H1 (cell line): ENCODE results near the gene GLCE. TPM values are rescaled to one million over a fixed set of nuclear protein-coding genes. Genes with fewer than 3 reads are reported as not detected.

ENCODE experiments used
- CTCF ChIA-PET: fragments of 300-600 bp; sonication (Branson Sonifier 250); formaldehyde crosslinking; loops from one replicate; lab custom pipeline; 2021; ENCODE audit not compliant: partially characterized antibody; lab: Charles Lee
- POLR2A ChIA-PET: fragments of 300-600 bp; sonication (Branson Sonifier 250); formaldehyde crosslinking; loops from one replicate; lab custom pipeline; 2021; ENCODE audit warnings: inconsistent platforms; ENCODE audit not compliant: partially characterized antibody; lab: Charles Lee
- DNase-seq, 2 experiments: peaks; one replicate each; pipeline versions ENCODE4 v3.0.0 to v3.0.0-alpha.2; 2010 to 2022; ENCODE audit warnings: low spot score in 2 of 2, low read depth in 1 of 2, mixed read lengths in 1 of 2
- FAIRE-seq: peaks from 2 replicates; lab custom pipeline; 2011; peaks lifted over from hg19 to GRCh38; lab: Jason Lieb, UNC
- H2AFZ ChIP-seq: 2 replicates; pipeline ENCODE4 v1.8.1; 2012; ENCODE audit warnings: low read length, inconsistent platforms
- H2AK5ac ChIP-seq: 2 replicates; pipeline ENCODE4 v1.6.1; 2013; ENCODE audit warnings: low read depth, low read length
- H2BK120ac ChIP-seq: replicated peaks from 2 replicates; pipeline ENCODE3; 2013; ENCODE audit warnings: low read depth, low read length, inconsistent platforms
- H2BK12ac ChIP-seq: 2 replicates; pipeline ENCODE4 v1.6.1; 2013; ENCODE audit warnings: low read depth, low read length
- H2BK15ac ChIP-seq: 2 replicates; pipeline ENCODE4 v1.6.1; 2013; ENCODE audit warnings: low read length
- H2BK20ac ChIP-seq: 2 replicates; pipeline ENCODE4 v1.6.1; 2013; ENCODE audit warnings: low read length
- H2BK5ac ChIP-seq: 2 replicates; pipeline ENCODE4 v1.6.1; 2013; ENCODE audit warnings: low read depth, low read length
- H3K14ac ChIP-seq: 2 replicates; pipeline ENCODE4 v1.6.1; 2013; ENCODE audit warnings: inconsistent platforms; ENCODE audit not compliant: insufficient read length
- H3K18ac ChIP-seq: 2 replicates; pipeline ENCODE4 v1.6.1; 2013; ENCODE audit warnings: low read length; ENCODE audit errors: extremely low read depth
- H3K23ac ChIP-seq: 2 replicates; pipeline ENCODE4 v1.6.1; 2013; ENCODE audit warnings: inconsistent platforms; ENCODE audit not compliant: insufficient read length
- H3K23me2 ChIP-seq: 2 replicates; pipeline ENCODE4 v1.6.1; 2013; ENCODE audit warnings: low read depth, low read length
- H3K27ac ChIP-seq: 2 replicates; pipeline ENCODE4 v1.6.1; 2011; ENCODE audit warnings: low read depth, low read length, inconsistent platforms
- H3K27me3 ChIP-seq, 4 experiments: replicated peaks in 1 of 4; 1 replicate in 1 of 4; 2 replicates in 3 of 4; pipeline versions ENCODE4 v1.6.1 to v1.8.1; 2011 to 2013; ENCODE audit warnings: low read length in 3 of 4, mild to moderate bottlenecking in 3 of 4, inconsistent platforms in 2 of 4, mixed read lengths in 2 of 4, moderate library complexity in 1 of 4; ENCODE audit not compliant: control insufficient read depth in 3 of 4, insufficient read depth in 3 of 4; ENCODE audit errors: extremely low read depth in 1 of 4
- H3K36me3 ChIP-seq, 4 experiments: 2 replicates each; pipeline versions ENCODE4 v1.6.1 to v1.8.1; 2011 to 2013; ENCODE audit warnings: mild to moderate bottlenecking in 4 of 4, low read length in 3 of 4, moderate library complexity in 2 of 4, control low read depth in 1 of 4, inconsistent platforms in 1 of 4; ENCODE audit not compliant: insufficient read depth in 4 of 4, control insufficient read depth in 2 of 4
- H3K4ac ChIP-seq: replicated peaks from 2 replicates; pipeline ENCODE3; 2013; ENCODE audit warnings: low read length, low read depth, mixed read lengths, inconsistent platforms; ENCODE audit not compliant: insufficient read length
- H3K4me1 ChIP-seq, 4 experiments: replicated peaks in 1 of 4; 1 replicate in 1 of 4; 2 replicates in 3 of 4; pipeline versions ENCODE4 v1.6.1 to v1.8.1; 2011 to 2013; ENCODE audit warnings: low read length in 3 of 4, inconsistent platforms in 2 of 4, mixed read lengths in 1 of 4; ENCODE audit not compliant: insufficient read depth in 4 of 4, control insufficient read depth in 3 of 4
- H3K4me2 ChIP-seq, 2 experiments: 2 replicates each; pipeline versions ENCODE4 v1.6.1 to v1.8.1; 2011 to 2013; ENCODE audit warnings: low read depth in 2 of 2, low read length in 2 of 2, control low read depth in 1 of 2, inconsistent platforms in 1 of 2, mild to moderate bottlenecking in 1 of 2; ENCODE audit not compliant: insufficient read depth in 1 of 2
- H3K4me3 ChIP-seq, 4 experiments: fragments of 200-600, 300-600 bp in 1 of 4; sonication (generic), shearing (Covaris generic), sonication (Bioruptor Twin) in 1 of 4; 2 replicates each; pipeline versions ENCODE4 v1.5.1 to v1.8.1; 2011 to 2016; ENCODE audit warnings: low read length in 4 of 4, low read depth in 3 of 4, control low read depth in 2 of 4, inconsistent platforms in 2 of 4, mild to moderate bottlenecking in 2 of 4, mixed read lengths in 1 of 4, moderate library complexity in 1 of 4; ENCODE audit not compliant: insufficient read depth in 2 of 4; ENCODE audit errors: extremely low read depth in 1 of 4
- H3K56ac ChIP-seq: replicated peaks from 2 replicates; pipeline ENCODE3; 2013; ENCODE audit warnings: low read depth, mild to moderate bottlenecking, mixed read lengths, low read length, inconsistent platforms; ENCODE audit not compliant: insufficient read length
- H3K79me1 ChIP-seq: 2 replicates; pipeline ENCODE4 v1.6.1; 2013; ENCODE audit warnings: low read depth, low read length, control low read depth
- H3K79me2 ChIP-seq, 2 experiments: 2 replicates each; pipeline versions ENCODE4 v1.6.1 to v1.8.1; 2012 to 2013; ENCODE audit warnings: low read length in 2 of 2, mild to moderate bottlenecking in 2 of 2, inconsistent platforms in 1 of 2; ENCODE audit not compliant: insufficient read depth in 2 of 2, control insufficient read depth in 1 of 2
- H3K9ac ChIP-seq, 4 experiments: replicated peaks in 1 of 4; 1 replicate in 1 of 4; 2 replicates in 3 of 4; pipeline versions ENCODE4 v1.6.1 to v1.8.1; 2011 to 2013; ENCODE audit warnings: low read depth in 3 of 4, low read length in 3 of 4, control low read depth in 2 of 4, mild to moderate bottlenecking in 2 of 4, moderate library complexity in 2 of 4, inconsistent platforms in 1 of 4; ENCODE audit errors: extremely low read depth in 1 of 4
- H3K9me3 ChIP-seq, 2 experiments: 2 replicates each; pipeline versions ENCODE4 v1.6.1 to v1.8.1; 2012 to 2013; ENCODE audit warnings: mild to moderate bottlenecking in 2 of 2, moderate library complexity in 2 of 2, control low read depth in 1 of 2, inconsistent platforms in 1 of 2, low read depth in 1 of 2, low read length in 1 of 2, mixed read lengths in 1 of 2; ENCODE audit not compliant: insufficient read depth in 2 of 2
- H4K20me1 ChIP-seq, 2 experiments: replicated peaks in 1 of 2; 2 replicates each; pipeline versions ENCODE3 to v1.8.1; 2011 to 2013; ENCODE audit warnings: inconsistent platforms in 2 of 2, low read length in 2 of 2, mild to moderate bottlenecking in 1 of 2; ENCODE audit not compliant: insufficient read depth in 2 of 2, control insufficient read depth in 1 of 2
- H4K5ac ChIP-seq: 2 replicates; pipeline ENCODE4 v1.6.1; 2013; ENCODE audit warnings: low read length, low read depth, mixed read lengths, inconsistent platforms; ENCODE audit not compliant: insufficient read length
- H4K8ac ChIP-seq: 2 replicates; pipeline ENCODE4 v1.8.0; 2013; ENCODE audit warnings: mild to moderate bottlenecking, moderate library complexity, low read length, inconsistent platforms; ENCODE audit not compliant: insufficient read depth; ENCODE audit errors: extremely low read depth
- H4K91ac ChIP-seq: replicated peaks from 2 replicates; pipeline ENCODE3; 2013; ENCODE audit warnings: low read length, mixed read lengths, inconsistent platforms; ENCODE audit not compliant: insufficient read length
- ASH2L ChIP-seq: fragments of 200-600, 300-600 bp; sonication (generic); IDR thresholded peaks from one replicate; pipeline ENCODE4 v1.7.1; 2017; ENCODE audit warnings: low read length
- BRCA1 ChIP-seq: IDR thresholded peaks from 2 replicates; pipeline ENCODE4 v1.6.1; 2012; ENCODE audit warnings: low read depth, low read length, improper control_type of control experiment
- EGR1 ChIP-seq: IDR thresholded peaks from 2 replicates; pipeline ENCODE4 v1.6.1; 2011; ENCODE audit warnings: low read depth, low read length, borderline replicate concordance
- EZH2 ChIP-seq: fragments of 200-600 bp; sonication (generic); IDR thresholded peaks from 2 replicates; pipeline ENCODE4 v1.7.1; 2012; ENCODE audit warnings: low read depth, mild to moderate bottlenecking, moderate library complexity, low read length, inconsistent platforms; ENCODE audit not compliant: severe bottlenecking
- GTF2F1 ChIP-seq: IDR thresholded peaks from 2 replicates; pipeline ENCODE4 v1.6.1; 2012; ENCODE audit warnings: low read depth, low read length, improper control_type of control experiment, borderline replicate concordance
- JUND ChIP-seq: IDR thresholded peaks from 2 replicates; pipeline ENCODE4 v1.6.1; 2011; ENCODE audit warnings: mild to moderate bottlenecking, improper control_type of control experiment, low read length
- KDM5A ChIP-seq: fragments of 200-600 bp; IDR thresholded peaks from 2 replicates; pipeline ENCODE4 v1.7.1; 2012; ENCODE audit warnings: mild to moderate bottlenecking, low read length, inconsistent platforms, mixed read lengths
- NANOG ChIP-seq: IDR thresholded peaks from 2 replicates; pipeline ENCODE4 v1.6.1; 2011; ENCODE audit warnings: low read length, low read depth, mild to moderate bottlenecking, inconsistent platforms; ENCODE audit not compliant: insufficient read depth, poor library complexity, severe bottlenecking
- POLR2A ChIP-seq, 2 experiments: IDR thresholded peaks; 1 replicate in 1 of 2; 2 replicates in 1 of 2; pipeline ENCODE4 v1.6.1; 2011; ENCODE audit warnings: low read depth in 2 of 2, low read length in 2 of 2, mild to moderate bottlenecking in 2 of 2; ENCODE audit errors: control extremely low read depth in 1 of 2
- RBBP5 ChIP-seq: IDR thresholded peaks from 2 replicates; pipeline ENCODE4 v1.7.1; 2012; ENCODE audit warnings: low read depth, mild to moderate bottlenecking, inconsistent platforms, low read length, moderate library complexity, borderline replicate concordance
- SIRT6 ChIP-seq: IDR thresholded peaks from one replicate; pipeline ENCODE4 v1.7.1; 2012; ENCODE audit warnings: low read length, inconsistent platforms
- SP1 ChIP-seq: IDR thresholded peaks from 2 replicates; pipeline ENCODE4 v1.6.1; 2011; ENCODE audit warnings: low read depth, low read length
- TBP ChIP-seq: IDR thresholded peaks from 2 replicates; pipeline ENCODE4 v1.6.1; 2011; ENCODE audit warnings: low read depth, low read length, improper control_type of control experiment
- polyA plus RNA-seq, 7 experiments: library from polyadenylated mRNA; depleted of rRNA in 3 of 7; stranded (reverse) in 5 of 7; unstranded in 2 of 7; fragments of >200 nt in 5 of 7; fragments of 200-250 nt in 2 of 7; gene quantifications; 1 replicate in 5 of 7; 2 replicates in 1 of 7; 4 replicates in 1 of 7; pipeline versions ENCODE4 v1.2.1 to v1.2.3, GENCODE V29; 2011 to 2013; ENCODE audit warnings: missing spikeins in 2 of 7, mixed read lengths in 2 of 7
- total RNA-seq: library from RNA; stranded (reverse); fragmentation: NEBNext Ultra II Directional; extraction: Animal tissue kit (Norgen Biotek cat#: 25700); gene quantifications from 2 replicates; pipeline ENCODE4 v1.2.1, GENCODE V29; 2021
- TF ChIP-seq, protein P1 (sequence below): IDR thresholded peaks from 2 replicates; pipeline ENCODE4 v1.6.1; 2012; ENCODE audit warnings: inconsistent platforms

The GLCE gene
- total and polyA plus RNA-seq, 2 of the 8 experiments (the other 6 are each of a cell fraction or from before 2014, with no cell fraction given): 17.1 to 22.7 TPM

DNA sequence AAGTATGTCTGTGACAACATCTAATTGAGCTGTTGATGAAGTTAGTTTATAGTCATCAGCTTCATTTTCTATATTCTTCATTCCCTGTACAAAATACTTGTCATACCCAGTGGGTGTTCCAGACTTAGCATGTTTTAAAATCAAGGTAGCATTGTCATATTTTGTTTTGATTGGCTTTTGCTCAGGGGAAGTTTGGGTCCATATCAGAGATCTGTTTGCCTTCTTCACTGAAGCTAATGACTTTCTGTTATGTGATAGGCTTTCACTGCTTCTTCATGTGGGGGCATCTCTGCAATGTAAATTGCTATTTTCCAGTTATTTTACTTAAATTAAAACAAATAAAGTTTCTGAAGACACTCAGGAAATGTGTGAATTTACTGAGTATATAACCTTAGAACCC lies 15.1 kb downstream of the GLCE start:
- H3K4me3 ChIP-seq: no peak overlapping the region
- CTCF ChIA-PET: interaction anchor here (0.6 to 1.3 kb wide), 3 partner anchors 112 to 171 kb away, joined by 3 to 5 read pairs (median 4); no protein-coding TSS in a partner anchor
- no peak overlapping the region for H2AK5ac ChIP-seq
- POLR2A ChIA-PET: interaction anchor here (1.2 to 1.5 kb wide), 2 partner anchors 9 to 11 kb away, joined by 3 read pairs; no protein-coding TSS in a partner anchor
- no peak overlapping the region for H3K27ac ChIP-seq
- H3K23me2 ChIP-seq: no peaks in the 10 kb centered on the region
- no peaks in the 10 kb centered on the region for H4K20me1 ChIP-seq
- H4K8ac ChIP-seq: no peak overlapping the region
- no peak overlapping the region for H3K56ac ChIP-seq
- H3K9me3 ChIP-seq: no peaks in the 10 kb centered on the region
- no peak overlapping the region for H2BK20ac ChIP-seq
- no peak overlapping the region for H3K14ac ChIP-seq
- H2BK12ac ChIP-seq: no peak overlapping the region
- TF ChIP-seq TBP (no peak), JUND (no peak), EGR1 (no peak), POLR2A (IDR thresholded peaks at IDR 0.05; ENCODE audit: control extremely low read depth in 1 of 2, low read depth in 2 of 2, low read length in 2 of 2) (no peak), KDM5A (no peak), ASH2L (no peak), BRCA1 (no peak), GTF2F1 (no peak), RBBP5 (no peak), SP1 (no peak), EZH2 (no peak), SIRT6 (no peak), NANOG (no peak)
- TF ChIP-seq, protein P1, sequence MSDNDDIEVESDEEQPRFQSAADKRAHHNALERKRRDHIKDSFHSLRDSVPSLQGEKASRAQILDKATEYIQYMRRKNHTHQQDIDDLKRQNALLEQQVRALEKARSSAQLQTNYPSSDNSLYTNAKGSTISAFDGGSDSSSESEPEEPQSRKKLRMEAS: no peak
- no peak overlapping the region for H3K18ac ChIP-seq
- no peak overlapping the region for H2AFZ ChIP-seq
- no peak overlapping the region for H4K91ac ChIP-seq
- no peaks in the 10 kb centered on the region for H3K4me1 ChIP-seq
- no peak overlapping the region for H3K23ac ChIP-seq
- FAIRE-seq (no peak), DNase-seq (no peak)
- no peak overlapping the region for H3K9ac ChIP-seq
- H3K27me3 ChIP-seq: no peaks in the 10 kb centered on the region
- no peak overlapping the region for H3K4me2 ChIP-seq
- no peak overlapping the region for H2BK5ac ChIP-seq
- H3K79me1 ChIP-seq: no peaks in the 10 kb centered on the region
- no peak overlapping the region for H4K5ac ChIP-seq
- no peak overlapping the region for H2BK15ac ChIP-seq
- no peak overlapping the region for H3K4ac ChIP-seq
- no peak overlapping the region for H2BK120ac ChIP-seq
- H3K79me2 ChIP-seq: peaks cover 0 to 79% of the 10 kb centered on the region in 2 experiments; a peak in 2 of 4 replicates
- H3K36me3 ChIP-seq: no peaks in the 10 kb centered on the region
